ENCODE results near the gene RPAP2.

DNA sequence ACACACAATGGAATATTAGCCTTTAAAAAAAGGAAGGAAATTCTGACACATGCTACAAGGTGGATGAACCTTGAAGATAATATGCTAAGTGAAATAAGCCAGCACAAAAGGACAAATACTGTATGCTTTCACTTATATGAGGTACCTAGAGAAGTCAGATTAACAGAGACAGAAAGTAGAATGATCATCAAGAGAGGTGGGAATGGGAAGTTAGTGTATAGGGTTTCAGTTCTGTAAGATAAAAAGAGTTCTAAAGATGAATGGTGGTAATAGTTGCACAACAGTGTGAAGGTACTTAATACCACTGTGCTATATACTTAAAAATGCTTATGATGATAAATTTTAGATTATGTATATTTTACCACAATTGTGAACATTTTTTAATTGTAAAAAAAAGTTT lies 7.2 kb downstream of the RPAP2 start:
- TF ChIP-seq, protein P1, sequence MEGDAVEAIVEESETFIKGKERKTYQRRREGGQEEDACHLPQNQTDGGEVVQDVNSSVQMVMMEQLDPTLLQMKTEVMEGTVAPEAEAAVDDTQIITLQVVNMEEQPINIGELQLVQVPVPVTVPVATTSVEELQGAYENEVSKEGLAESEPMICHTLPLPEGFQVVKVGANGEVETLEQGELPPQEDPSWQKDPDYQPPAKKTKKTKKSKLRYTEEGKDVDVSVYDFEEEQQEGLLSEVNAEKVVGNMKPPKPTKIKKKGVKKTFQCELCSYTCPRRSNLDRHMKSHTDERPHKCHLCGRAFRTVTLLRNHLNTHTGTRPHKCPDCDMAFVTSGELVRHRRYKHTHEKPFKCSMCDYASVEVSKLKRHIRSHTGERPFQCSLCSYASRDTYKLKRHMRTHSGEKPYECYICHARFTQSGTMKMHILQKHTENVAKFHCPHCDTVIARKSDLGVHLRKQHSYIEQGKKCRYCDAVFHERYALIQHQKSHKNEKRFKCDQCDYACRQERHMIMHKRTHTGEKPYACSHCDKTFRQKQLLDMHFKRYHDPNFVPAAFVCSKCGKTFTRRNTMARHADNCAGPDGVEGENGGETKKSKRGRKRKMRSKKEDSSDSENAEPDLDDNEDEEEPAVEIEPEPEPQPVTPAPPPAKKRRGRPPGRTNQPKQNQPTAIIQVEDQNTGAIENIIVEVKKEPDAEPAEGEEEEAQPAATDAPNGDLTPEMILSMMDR (IDR thresholded peaks at IDR 0.05), result no peak
- no peak for TF ChIP-seq POLR2A (IDR thresholded peaks at IDR 0.05)

Measured in Peyer's patch (tissue), 4 donors.